SIG-M5 treated with dmso at 0.1 percent for 504 hours (cell line): ENCODE results near the gene NCKAP1.
"Not testable (repeated sequence)": the region's sequence is repeated elsewhere in the genome, so short reads cannot be mapped to it uniquely, and the experiment has no call there.

ENCODE experiments used
- DNase-seq: peaks from one replicate; lab custom pipeline; 2025; ENCODE audit not compliant: unreplicated experiment; lab: John Stamatoyannopoulos, UW

Gene NCKAP1

DNA sequence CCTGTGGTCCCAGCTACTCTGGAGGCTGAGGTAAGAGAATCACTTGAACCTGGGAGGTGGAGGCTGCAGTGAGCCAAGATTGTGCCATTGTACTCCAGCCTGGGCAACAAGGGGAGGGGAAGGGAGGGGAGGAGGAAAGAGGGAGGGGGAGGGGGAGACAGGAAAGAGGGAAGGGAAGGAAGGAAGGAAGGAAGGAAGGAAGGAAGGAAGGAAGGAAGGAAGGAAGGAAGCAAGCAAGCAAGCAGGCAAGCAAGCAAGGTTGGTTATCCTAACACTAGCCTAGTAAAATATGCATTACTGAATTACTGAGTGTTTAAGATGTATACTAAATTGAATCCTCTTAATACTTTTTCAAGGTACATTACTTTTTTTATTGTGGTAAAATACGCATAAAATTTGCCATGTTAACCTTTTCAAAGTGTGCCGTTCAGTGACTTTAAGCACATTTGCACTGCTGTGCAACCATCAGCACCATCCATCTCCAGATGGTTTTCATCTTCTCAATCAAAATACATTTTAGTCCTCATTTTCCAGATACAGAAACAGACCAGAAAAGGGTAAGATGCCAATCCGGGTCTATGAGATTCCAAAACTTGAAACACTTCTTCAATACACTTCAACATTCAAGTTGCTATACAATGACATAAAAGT, 28.9 kb downstream of the NCKAP1 start:
- DNase-seq, result no peak

- DNase-seq, result no peak
Measured at GRCh38 chr2:183001948-183002347, 36.3 kb downstream of the NCKAP1 start.

DNA sequence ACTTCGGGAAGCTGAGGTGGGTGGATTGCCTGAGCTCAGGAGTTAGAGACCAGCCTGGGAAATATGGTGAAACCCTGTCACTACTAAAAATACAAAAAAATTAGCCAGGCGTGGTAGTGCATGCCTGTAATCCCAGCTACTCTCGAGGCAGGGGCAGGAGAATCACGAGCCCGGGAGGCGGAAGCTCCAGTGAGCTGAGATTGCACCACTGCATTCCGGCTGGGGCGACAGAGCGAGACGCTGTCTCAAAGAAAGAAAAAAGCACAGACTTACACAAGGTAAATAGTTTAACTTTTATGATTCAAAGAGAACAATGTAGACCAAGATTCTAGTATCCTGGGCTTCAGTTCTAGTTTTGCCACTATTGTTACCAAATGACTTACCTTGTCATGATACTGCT, 37.4 kb downstream of the NCKAP1 start:
- no peak for DNase-seq

GRCh38 chr2:182999348-183000028, 38.8 kb downstream of the NCKAP1 start:
- DNase-seq, result no peak

DNA sequence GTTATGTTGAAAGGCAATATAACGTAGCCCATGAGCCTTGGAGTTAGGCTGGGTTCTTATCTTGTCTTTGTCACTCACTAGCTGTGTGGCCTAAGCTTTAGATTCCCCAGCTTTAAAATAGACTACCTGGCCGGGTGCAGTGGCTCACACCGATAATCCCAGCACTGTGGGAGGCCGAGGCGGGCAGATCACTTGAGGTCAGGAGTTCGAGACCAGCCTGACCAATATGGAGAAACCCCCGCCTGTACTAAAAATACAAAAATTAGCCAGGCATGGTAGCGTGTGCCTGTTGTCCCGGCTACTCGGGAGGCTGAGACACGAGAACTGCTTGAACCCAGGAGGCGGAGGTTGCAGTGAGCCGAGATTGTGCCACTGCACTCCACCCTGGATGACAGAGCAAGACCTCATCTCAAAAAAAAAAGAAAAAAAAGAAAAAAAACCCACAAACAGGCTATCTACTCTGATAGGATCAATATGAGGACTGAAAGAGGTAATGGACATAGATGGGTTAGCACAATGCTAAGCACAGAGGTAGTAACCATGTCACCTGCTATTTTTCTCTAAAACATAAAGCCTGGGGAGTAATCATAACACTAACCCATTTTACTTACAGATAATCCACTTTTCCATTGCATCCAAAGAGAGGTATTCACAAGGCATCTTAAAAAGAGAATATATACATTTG, 43.9 kb downstream of the NCKAP1 start:
- no peak for DNase-seq

- no peak for DNase-seq
Measured at GRCh38 chr2:182982941-182983340, 55.3 kb downstream of the NCKAP1 start.

DNA sequence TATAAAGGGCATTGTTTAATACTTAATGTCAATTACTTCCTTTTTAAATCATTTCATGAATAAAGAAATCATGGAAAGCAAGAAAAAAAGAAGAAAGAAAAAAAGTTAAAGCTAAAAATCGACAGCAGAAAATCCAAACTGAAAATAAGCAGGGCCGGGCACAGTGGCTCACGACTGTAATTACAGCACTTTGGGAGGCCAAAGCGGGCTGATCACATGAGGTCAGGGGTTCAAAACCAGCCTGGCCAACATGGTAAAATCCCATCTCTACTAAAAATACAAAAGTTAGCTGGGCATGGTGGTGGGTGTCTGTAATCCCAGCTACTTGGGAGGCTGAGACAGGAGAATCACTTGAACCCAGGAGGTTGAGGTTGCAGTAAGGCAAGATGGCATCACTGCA, 56.8 kb downstream of the NCKAP1 start:
- DNase-seq, result not testable (repeated sequence)

DNA sequence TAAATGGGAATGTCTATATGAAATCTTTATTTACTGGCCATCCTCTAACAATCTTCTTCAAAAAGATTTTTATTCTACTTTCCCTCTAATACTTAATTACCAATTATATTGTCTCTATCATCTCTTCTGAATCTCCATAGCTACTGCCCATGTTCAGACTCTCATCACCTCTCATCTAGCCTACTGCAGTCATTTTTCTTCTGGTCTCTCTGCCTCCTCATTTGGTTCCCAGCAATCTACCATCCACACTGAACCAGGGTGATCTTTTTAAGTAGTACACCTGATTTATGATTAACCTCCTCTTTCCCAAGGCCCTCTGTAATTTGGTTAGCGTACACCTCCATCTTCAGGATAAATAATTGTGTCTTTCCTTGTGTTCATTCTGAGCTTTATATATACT, 57.6 kb downstream of the NCKAP1 start:
- DNase-seq, result no peak

GRCh38 chr2:182980115-182980514, 58.1 kb downstream of the NCKAP1 start:
- peak; percentile 86 for DNase-seq

GRCh38 chr2:182977463-182977862, 60.8 kb downstream of the NCKAP1 start:
- DNase-seq, result no peak

DNA sequence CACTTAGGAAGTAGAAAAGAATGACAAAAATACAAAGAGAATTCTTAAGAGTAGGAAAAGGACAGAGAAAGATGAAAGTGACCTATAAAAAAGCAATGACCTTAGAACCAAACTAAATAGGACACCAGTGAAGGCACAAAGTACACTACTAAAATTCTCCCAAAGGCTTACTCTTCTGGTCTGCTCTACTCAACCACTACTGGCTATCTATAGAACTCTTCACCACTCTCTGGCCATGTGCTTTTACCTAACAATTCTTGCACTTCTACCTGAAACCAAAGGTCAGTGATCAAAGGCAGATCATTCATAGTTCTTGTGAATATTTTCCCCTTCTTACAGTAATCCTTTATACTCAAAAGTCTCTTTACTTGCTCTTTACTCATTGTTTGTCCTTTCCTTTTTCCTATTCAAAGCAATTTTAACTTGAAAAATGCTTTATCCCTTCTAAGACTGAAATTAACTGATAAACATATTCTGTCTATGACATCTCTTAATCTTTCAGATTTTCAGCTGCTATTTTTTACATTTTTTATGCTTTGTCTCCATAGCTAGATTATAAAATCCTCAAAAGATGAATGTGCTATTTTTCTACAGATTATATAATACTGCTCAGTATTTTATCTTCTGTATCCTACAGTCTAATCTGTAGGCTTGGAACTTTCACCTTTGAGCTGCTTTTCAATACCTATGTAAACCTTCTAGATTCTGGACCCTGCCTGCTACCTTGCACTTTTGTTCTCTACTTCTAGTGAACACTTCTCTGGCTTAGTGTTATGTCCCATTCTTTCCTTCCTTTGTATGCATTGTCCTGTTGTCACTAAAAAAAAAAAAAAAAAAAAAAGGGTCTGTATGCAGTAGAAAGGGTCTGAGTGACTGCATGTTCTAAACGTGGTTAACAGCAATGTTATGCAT, 64.6 kb downstream of the NCKAP1 start:
- DNase-seq, result no peak

DNA sequence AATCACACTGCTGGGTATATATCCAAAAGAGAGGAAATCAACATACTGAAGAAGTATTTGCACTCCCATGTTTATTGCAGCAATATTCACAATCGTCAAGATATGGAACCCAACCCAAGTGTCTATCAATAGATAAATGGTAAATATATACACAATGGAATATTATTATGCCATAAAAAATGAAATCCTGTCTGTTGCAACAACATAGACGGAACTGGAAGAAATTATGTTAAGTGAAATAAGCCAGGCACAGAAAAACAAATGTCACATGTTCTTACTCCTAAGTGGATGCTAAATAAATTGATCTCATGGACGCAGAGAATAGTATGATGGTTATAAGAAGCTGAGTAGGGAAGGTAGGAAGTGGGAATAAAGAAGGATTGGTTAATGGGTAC, 65.7 kb downstream of the NCKAP1 start:
- DNase-seq, result no peak

DNA sequence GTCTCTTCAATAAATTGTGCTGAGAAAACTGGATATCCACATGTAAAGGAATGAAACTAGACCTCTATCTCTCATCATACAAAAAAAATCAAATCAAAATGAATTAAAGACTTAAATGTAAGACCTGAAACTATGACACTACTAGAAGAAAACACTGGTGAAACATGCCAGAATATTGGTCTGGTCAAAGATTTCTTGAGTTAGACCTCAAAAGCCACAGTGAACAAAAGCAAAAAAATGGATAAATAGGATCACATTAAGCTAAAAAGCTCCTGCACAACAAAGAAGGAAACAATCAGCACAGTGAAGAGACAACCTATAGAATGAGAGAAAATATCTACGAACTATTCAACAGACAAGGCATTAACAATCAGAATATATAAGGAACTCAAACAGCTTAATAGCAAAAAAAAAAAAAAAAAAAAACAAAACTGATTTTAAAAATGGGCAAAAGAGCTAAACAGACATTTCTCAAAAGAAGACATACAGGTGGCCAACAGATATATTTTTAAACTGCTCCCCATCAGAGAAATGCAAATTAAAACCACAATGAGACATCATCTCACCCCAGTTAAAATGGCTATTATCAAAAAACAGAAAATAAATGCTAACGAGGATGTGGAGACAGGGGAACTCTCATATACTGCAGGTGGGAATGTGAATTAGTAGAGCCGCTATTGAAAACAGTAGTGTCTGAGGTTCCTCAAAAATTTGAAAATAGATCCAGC, 66.3 kb downstream of the NCKAP1 start:
- DNase-seq, result no peak

- no peak for DNase-seq
Measured at GRCh38 chr2:182970486-182970885, 67.8 kb downstream of the NCKAP1 start.

DNA sequence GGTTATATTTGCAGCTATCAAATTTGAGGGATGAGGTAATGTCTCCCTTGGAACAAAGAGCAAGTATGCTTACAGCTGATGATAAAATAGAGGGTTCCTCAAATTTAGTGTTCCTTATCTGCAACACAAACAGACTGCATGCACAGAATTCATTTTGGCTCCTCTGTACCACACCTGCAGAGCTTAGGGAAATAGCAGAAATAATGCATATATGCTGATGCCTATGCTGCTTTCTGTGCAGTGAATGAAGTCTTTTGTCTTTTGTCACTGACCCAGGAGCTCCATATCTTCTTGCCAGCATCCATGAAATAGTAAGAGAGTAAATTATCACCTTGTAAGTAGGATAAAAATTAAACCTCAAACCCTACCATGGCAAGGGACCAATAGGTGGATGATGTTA, 69.8 kb downstream of the NCKAP1 start:
- DNase-seq, result no peak

GRCh38 chr2:182966356-182966755, 71.9 kb downstream of the NCKAP1 start:
- not testable (repeated sequence) for DNase-seq

DNA sequence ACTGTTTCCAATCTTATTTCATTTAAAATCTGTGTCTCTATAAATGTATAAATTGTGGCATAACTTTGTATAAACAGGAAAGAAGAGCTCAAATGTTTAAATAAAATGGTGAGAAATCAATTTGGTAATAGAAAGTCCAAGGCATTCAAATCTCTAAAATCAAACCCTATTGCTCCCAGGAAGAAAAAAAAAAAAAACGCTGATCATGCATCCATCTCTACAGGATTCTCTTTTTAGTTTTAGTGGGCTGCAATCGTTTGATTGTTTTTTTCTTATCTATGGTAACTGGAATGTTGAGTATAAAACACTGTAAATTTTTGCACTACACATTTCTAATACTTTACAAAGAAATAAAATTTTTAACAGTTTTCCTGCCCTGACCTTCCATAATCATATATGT, 75.6 kb downstream of the NCKAP1 start:
- DNase-seq, result no peak

DNA sequence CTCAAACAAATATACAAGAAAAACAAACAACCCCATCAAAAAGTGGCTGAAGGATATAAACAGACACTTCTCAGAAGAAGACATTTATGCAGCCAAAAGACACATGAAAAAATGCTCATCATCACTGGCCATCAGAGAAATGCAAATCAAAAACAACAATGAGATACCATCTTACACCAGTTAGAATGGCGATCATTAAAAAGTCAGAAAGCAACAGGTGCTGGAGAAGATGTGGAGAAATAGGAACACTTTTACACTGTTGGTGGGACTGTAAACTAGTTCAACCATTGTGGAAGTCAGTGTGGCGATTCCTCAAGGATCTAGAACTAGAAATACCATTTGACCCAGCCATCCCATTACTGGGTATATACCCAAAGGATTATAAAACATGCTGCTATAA, 77.4 kb downstream of the NCKAP1 start:
- not testable (repeated sequence) for DNase-seq

GRCh38 chr2:182954789-182955188, 83.5 kb downstream of the NCKAP1 start:
- DNase-seq, result no peak

DNA sequence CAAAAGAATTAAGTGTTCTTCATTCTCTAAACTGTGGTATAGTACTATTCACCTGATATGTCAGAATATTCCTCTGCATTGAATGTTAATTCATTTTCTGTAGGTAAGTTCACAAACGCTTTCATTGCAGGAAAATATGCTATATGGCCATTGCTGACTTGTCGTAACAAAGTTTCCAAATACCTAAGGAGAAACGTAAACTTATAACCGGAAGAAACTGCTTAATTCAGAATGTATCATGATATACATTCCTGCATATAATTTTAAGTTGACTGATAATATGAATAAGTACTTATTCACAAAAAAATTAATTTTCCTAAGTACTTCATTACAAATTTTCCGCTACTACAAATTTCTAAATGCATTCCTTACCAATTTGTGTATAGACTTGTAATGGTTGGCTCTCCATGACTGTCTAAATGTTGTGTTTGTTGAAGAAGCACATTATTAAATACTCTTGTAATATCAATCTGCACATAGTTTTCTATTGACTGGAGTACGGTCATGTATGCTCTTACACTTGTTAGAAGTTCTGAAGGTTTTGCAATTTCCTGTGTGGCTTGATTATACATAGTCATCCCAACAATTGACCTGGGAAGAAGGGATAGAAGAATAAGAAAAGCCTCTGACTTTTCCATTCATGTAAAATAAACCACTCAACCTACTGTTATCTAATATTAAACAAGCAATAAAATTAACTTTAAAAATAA, 85.4 kb downstream of the NCKAP1 start:
- no peak for DNase-seq
